Loucy (cell line): ENCODE data around the gene HBEGF.

ENCODE experiments used
- H2AFZ ChIP-seq: fragments of 200-600 bp; sonication (generic); 2 replicates; pipeline ENCODE4 v1.6.0; 2016; ENCODE audit warnings: antibody characterized with exemption, mild to moderate bottlenecking, low read length, moderate library complexity
- H3F3A ChIP-seq: fragments of 200-600 bp; 2 replicates; pipeline ENCODE4 v1.6.0; 2016; ENCODE audit warnings: antibody characterized with exemption, low read depth, mild to moderate bottlenecking
- H3K27me3 ChIP-seq: fragments of 200-600 bp; sonication (generic); 2 replicates; pipeline ENCODE4 v1.6.1; 2014; ENCODE audit warnings: low read length, mild to moderate bottlenecking; ENCODE audit not compliant: insufficient read depth, poor library complexity, severe bottlenecking
- H3K36me3 ChIP-seq: fragments of 200-600 bp; sonication (generic); 2 replicates; pipeline ENCODE4 v1.6.1; 2016; ENCODE audit warnings: low read length; ENCODE audit not compliant: insufficient read depth
- H3K4me1 ChIP-seq: fragments of 200-600 bp; sonication (generic); 2 replicates; pipeline ENCODE4 v1.5.1; 2014; ENCODE audit warnings: low read length, mild to moderate bottlenecking; ENCODE audit not compliant: insufficient read depth, poor library complexity, severe bottlenecking
- H3K4me2 ChIP-seq: fragments of 200-600 bp; sonication (generic); 2 replicates; pipeline ENCODE4 v1.6.0; 2014; ENCODE audit warnings: antibody characterized with exemption, low read length, low read depth, mild to moderate bottlenecking; ENCODE audit not compliant: poor library complexity, severe bottlenecking
- H3K4me3 ChIP-seq: fragments of 200-600 bp; sonication (generic); 2 replicates; pipeline ENCODE4 v1.5.1; 2014; ENCODE audit warnings: low read length, mild to moderate bottlenecking, mixed read lengths; ENCODE audit not compliant: poor library complexity, severe bottlenecking
- H3K79me2 ChIP-seq: fragments of 200-600 bp; sonication (generic); 2 replicates; pipeline ENCODE4 v1.6.1; 2014; ENCODE audit warnings: low read length; ENCODE audit not compliant: insufficient read depth
- H3K9ac ChIP-seq: fragments of 200-600 bp; sonication (generic); 2 replicates; pipeline ENCODE4 v1.6.0; 2014; ENCODE audit warnings: mild to moderate bottlenecking, low read depth, low read length, moderate library complexity; ENCODE audit not compliant: poor library complexity, severe bottlenecking
- H3K9me2 ChIP-seq: fragments of 200-600 bp; sonication (generic); replicated peaks from 2 replicates; pipeline ENCODE4 v1.6.1; 2016; ENCODE audit warnings: low read depth, low read length, mixed read lengths
- H3K9me3 ChIP-seq: fragments of 200-600 bp; sonication (generic); 2 replicates; pipeline ENCODE4 v1.6.1; 2014; ENCODE audit warnings: mild to moderate bottlenecking, antibody characterized with exemption, low read length, low read depth; ENCODE audit not compliant: insufficient read depth
- H4K20me1 ChIP-seq: fragments of 200-600 bp; sonication (generic); 2 replicates; pipeline ENCODE4 v1.6.0; 2014; ENCODE audit warnings: antibody characterized with exemption, low read length, mild to moderate bottlenecking; ENCODE audit not compliant: insufficient read depth, poor library complexity, severe bottlenecking
- EZH2phosphoT487 ChIP-seq: fragments of 200-600 bp; IDR thresholded peaks from 2 replicates; pipeline ENCODE4 v1.6.1; 2018; ENCODE audit warnings: antibody characterized with exemption, mild to moderate bottlenecking, moderate library complexity, borderline replicate concordance
- TF ChIP-seq, protein P1 (sequence below): fragments of 200-600 bp; sonication (generic); conservative IDR thresholded peaks from 2 replicates; pipeline ENCODE4 v1.5.1; 2014; ENCODE audit warnings: mild to moderate bottlenecking, antibody characterized with exemption, low read length

Gene HBEGF

GRCh38 chr5:140292212-140293036 is 54.0 kb downstream of the HBEGF start:
- no peaks in the 10 kb centered on the region for H3K27me3 ChIP-seq
- no peaks in the 10 kb centered on the region for H3K9me2 ChIP-seq
- peaks cover 91% of the 10 kb centered on the region for H3K79me2 ChIP-seq
- H3K36me3 ChIP-seq: no peaks in the 10 kb centered on the region
- peaks cover 25% of the 10 kb centered on the region for H4K20me1 ChIP-seq
- H3K4me1 ChIP-seq: peaks cover 38% of the 10 kb centered on the region
- H3K9ac ChIP-seq: no peak overlapping the region
- no peak overlapping the region for H2AFZ ChIP-seq
- TF ChIP-seq, protein P1, sequence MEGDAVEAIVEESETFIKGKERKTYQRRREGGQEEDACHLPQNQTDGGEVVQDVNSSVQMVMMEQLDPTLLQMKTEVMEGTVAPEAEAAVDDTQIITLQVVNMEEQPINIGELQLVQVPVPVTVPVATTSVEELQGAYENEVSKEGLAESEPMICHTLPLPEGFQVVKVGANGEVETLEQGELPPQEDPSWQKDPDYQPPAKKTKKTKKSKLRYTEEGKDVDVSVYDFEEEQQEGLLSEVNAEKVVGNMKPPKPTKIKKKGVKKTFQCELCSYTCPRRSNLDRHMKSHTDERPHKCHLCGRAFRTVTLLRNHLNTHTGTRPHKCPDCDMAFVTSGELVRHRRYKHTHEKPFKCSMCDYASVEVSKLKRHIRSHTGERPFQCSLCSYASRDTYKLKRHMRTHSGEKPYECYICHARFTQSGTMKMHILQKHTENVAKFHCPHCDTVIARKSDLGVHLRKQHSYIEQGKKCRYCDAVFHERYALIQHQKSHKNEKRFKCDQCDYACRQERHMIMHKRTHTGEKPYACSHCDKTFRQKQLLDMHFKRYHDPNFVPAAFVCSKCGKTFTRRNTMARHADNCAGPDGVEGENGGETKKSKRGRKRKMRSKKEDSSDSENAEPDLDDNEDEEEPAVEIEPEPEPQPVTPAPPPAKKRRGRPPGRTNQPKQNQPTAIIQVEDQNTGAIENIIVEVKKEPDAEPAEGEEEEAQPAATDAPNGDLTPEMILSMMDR: no peak
- no peak for TF ChIP-seq EZH2phosphoT487
- no peaks in the 10 kb centered on the region for H3F3A ChIP-seq
- peak overlapping the region; percentile 31 for H3K4me3 ChIP-seq
- H3K9me3 ChIP-seq: no peaks in the 10 kb centered on the region
- H3K4me2 ChIP-seq: peak overlapping the region; percentile 53

DNA sequence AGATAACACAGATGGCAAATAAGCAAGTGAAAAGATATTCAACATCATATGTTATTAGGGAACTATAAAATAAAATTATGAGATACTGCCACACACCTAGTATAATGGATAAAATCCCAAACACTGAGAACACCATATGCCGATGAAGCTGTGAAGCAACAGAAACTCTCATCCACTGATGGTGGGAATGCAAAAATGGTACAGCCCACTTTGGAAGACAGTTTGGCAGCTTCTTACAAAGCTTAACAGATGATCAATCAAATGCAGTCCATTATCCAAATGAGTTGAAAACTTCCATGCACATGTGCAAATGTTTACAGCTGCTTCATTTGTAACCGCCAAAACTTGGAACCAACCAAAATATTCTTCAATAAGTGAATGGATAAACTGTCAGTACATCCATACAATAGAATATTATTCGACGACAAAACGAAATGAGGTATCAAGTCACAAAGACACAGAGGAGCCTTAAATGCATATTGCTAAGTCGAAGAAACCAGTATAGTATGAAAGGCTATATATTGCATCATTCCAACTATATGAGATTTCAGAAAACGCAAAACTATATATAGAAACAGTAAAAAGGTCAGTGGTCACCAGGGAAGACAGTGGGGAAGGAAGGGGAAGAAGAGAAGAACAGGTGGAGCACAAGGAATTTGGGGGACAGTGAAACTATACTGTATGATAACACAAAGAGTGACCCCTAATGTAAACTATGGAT is 58.4 kb downstream of the HBEGF start:
- Histone ChIP-seq H3K9me2 (no peaks in the 10 kb centered on the region), H3K79me2 (peaks cover 79% of the 10 kb centered on the region), H3F3A (no peaks in the 10 kb centered on the region), H3K4me3 (no peak overlapping the region), H3K9ac (no peak overlapping the region), H2AFZ (no peak overlapping the region), H3K9me3 (no peaks in the 10 kb centered on the region), H3K4me2 (no peak overlapping the region), H4K20me1 (peaks cover 17% of the 10 kb centered on the region), H3K36me3 (no peaks in the 10 kb centered on the region), H3K4me1 (peaks cover 8% of the 10 kb centered on the region), H3K27me3 (no peaks in the 10 kb centered on the region)
- TF ChIP-seq EZH2phosphoT487: no peak
- TF ChIP-seq, protein P1: no peak

GRCh38 chr5:140286424-140286823 is 60.0 kb downstream of the HBEGF start:
- H3K9me2 ChIP-seq: no peaks in the 10 kb centered on the region
- peaks cover 3% of the 10 kb centered on the region for H3K4me1 ChIP-seq
- H3K9ac ChIP-seq: no peak overlapping the region
- H4K20me1 ChIP-seq: peaks cover 17% of the 10 kb centered on the region
- no peaks in the 10 kb centered on the region for H3K27me3 ChIP-seq
- H3K79me2 ChIP-seq: peaks cover 72% of the 10 kb centered on the region
- H2AFZ ChIP-seq: no peak overlapping the region
- no peaks in the 10 kb centered on the region for H3F3A ChIP-seq
- H3K36me3 ChIP-seq: no peaks in the 10 kb centered on the region
- no peaks in the 10 kb centered on the region for H3K9me3 ChIP-seq
- TF ChIP-seq, protein P1: no peak
- no peak for TF ChIP-seq EZH2phosphoT487
- H3K4me3 ChIP-seq: no peak overlapping the region
- H3K4me2 ChIP-seq: no peak overlapping the region
